HepG2 (cell line): ENCODE measurements around the gene TMEM238. TPM values are rescaled to one million over a fixed set of nuclear protein-coding genes. Genes with fewer than 3 reads are reported as not detected.

Experiments
- ATAC-seq: fragments of 200-7000 bp; cut with Tn5 transposase; 3 replicates; pipeline ENCODE4 v1.9.1; 2020; ENCODE audit warnings: mild to moderate bottlenecking, moderate library complexity
- BruUV-seq: library from RNA; stranded (reverse); fragments of 400-500 nt; replicated peaks from 2 replicates; lab custom pipeline; 2021; lab: Mats Ljungman, UMichigan
- CTCF ChIA-PET: fragments of 300-600 bp; formaldehyde crosslinking; extraction: SDS; loops from one replicate; lab custom pipeline; 2021; ENCODE audit warnings: low total read pairs, inconsistent platforms, low intra/inter-chr PET ratio; lab: Yijun Ruan, JAX
- POLR2A ChIA-PET: fragments of 350-600 bp; sonication (Branson Sonifier 250); formaldehyde crosslinking; loops from one replicate; lab custom pipeline; 2020; ENCODE audit warnings: antibody characterized with exemption, inconsistent platforms; lab: Yijun Ruan, JAX
- DNase-seq: peaks from one replicate; pipeline ENCODE4 v3.0.0-alpha.2; 2015; ENCODE audit warnings: low spot score
- FAIRE-seq: peaks from 3 replicates; lab custom pipeline; 2011; peaks lifted over from hg19 to GRCh38; lab: Jason Lieb, UNC
- H2AFZ ChIP-seq: one replicate; pipeline ENCODE4 v1.6.1; 2011; ENCODE audit warnings: low read length, inconsistent platforms
- H3K27ac ChIP-seq: fragments of 300-600 bp; 3 replicates; pipeline ENCODE4 v1.8.0; 2011; ENCODE audit warnings: mixed run types, mild to moderate bottlenecking, mixed read lengths, low read length, inconsistent platforms; ENCODE audit not compliant: insufficient read depth; ENCODE audit errors: extremely low read length
- H3K27me3 ChIP-seq, 2 experiments: fragments of 200-600 bp in 1 of 2; 2 replicates in 1 of 2; 3 replicates in 1 of 2; pipeline versions ENCODE4 v1.6.0 to v1.8.0; 2011; ENCODE audit warnings: low read length in 2 of 2, mild to moderate bottlenecking in 2 of 2, moderate library complexity in 2 of 2, inconsistent platforms in 1 of 2; ENCODE audit not compliant: insufficient read depth in 2 of 2, control insufficient read depth in 1 of 2
- H3K36me3 ChIP-seq, 2 experiments: fragments of 200-600 bp in 1 of 2; replicated peaks in 1 of 2; 2 replicates in 1 of 2; 3 replicates in 1 of 2; pipeline versions ENCODE4 v1.5.1 to v1.8.0; 2011; ENCODE audit warnings: low read length in 2 of 2, inconsistent platforms in 1 of 2; ENCODE audit not compliant: insufficient read depth in 2 of 2, control insufficient read depth in 1 of 2
- H3K4me1 ChIP-seq: 2 replicates; pipeline ENCODE4 v1.5.1; 2012; ENCODE audit warnings: low read length, inconsistent platforms; ENCODE audit not compliant: insufficient read depth
- H3K4me2 ChIP-seq: 2 replicates; pipeline ENCODE4 v1.6.0; 2011; ENCODE audit warnings: low read depth, low read length, inconsistent platforms
- H3K4me3 ChIP-seq, 3 experiments: fragments of 200-600 bp in 1 of 3; sonication (generic), shearing (Covaris generic) in 1 of 3; replicated peaks in 1 of 3; 2 replicates each; pipeline ENCODE4 v1.5.1; 2011 to 2016; ENCODE audit warnings: low read length in 3 of 3, inconsistent platforms in 2 of 3, low read depth in 2 of 3, mild to moderate bottlenecking in 2 of 3, control low read depth in 1 of 3, mixed read lengths in 1 of 3; ENCODE audit not compliant: insufficient read depth in 1 of 3
- H3K79me2 ChIP-seq: one replicate; pipeline ENCODE4 v1.6.1; 2011; ENCODE audit warnings: low read length, inconsistent platforms; ENCODE audit not compliant: insufficient read depth
- H3K9ac ChIP-seq: 2 replicates; pipeline ENCODE4 v1.6.0; 2011; ENCODE audit warnings: mild to moderate bottlenecking, low read depth, low read length, inconsistent platforms; ENCODE audit not compliant: insufficient read depth
- H3K9me3 ChIP-seq: 2 replicates; pipeline ENCODE4 v1.5.1; 2012; ENCODE audit warnings: mild to moderate bottlenecking, low read length
- H4K20me1 ChIP-seq: 2 replicates; pipeline ENCODE4 v1.6.0; 2011; ENCODE audit warnings: inconsistent platforms, mild to moderate bottlenecking, low read length, moderate library complexity; ENCODE audit not compliant: insufficient read depth
- GATA4 ChIP-seq: sonication (generic); IDR thresholded peaks from 2 replicates; pipeline ENCODE4 v1.6.1; 2016; ENCODE audit warnings: antibody characterized with exemption, low read depth, borderline replicate concordance
- HNF1B ChIP-seq: sonication (generic); formaldehyde crosslinking; IDR thresholded peaks from 2 replicates; pipeline ENCODE4 v1.5.1; 2020; ENCODE audit warnings: mild to moderate bottlenecking, moderate library complexity, missing genetic modification reagents
- IKZF5 ChIP-seq: IDR thresholded peaks from 2 replicates; pipeline ENCODE4 v1.6.1; 2018; ENCODE audit warnings: missing genetic modification reagents, mild to moderate bottlenecking, missing compliant biosample characterization
- MEF2D ChIP-seq: sonication (generic); formaldehyde crosslinking; IDR thresholded peaks from 2 replicates; pipeline ENCODE4 v1.5.1; 2020; ENCODE audit warnings: mild to moderate bottlenecking, missing genetic modification reagents
- NCOA5 ChIP-seq: sonication (generic); formaldehyde crosslinking; IDR thresholded peaks from 2 replicates; pipeline ENCODE4 v1.4.0; 2020; ENCODE audit warnings: missing genetic modification reagents
- NFRKB ChIP-seq: fragments of 450-650 bp; IDR thresholded peaks from 2 replicates; pipeline ENCODE4 v1.6.1; 2017
- SAP130 ChIP-seq: IDR thresholded peaks from 2 replicates; pipeline ENCODE4 v1.6.1; 2016; ENCODE audit warnings: low read depth
- TFAP4 ChIP-seq: sonication (generic); IDR thresholded peaks from 2 replicates; pipeline ENCODE4 v1.6.1; 2016; ENCODE audit warnings: low read depth, borderline replicate concordance
- ZNF280D ChIP-seq: sonication (generic); formaldehyde crosslinking; IDR thresholded peaks from 2 replicates; pipeline ENCODE4 v1.5.1; 2020; ENCODE audit warnings: mild to moderate bottlenecking, missing genetic modification reagents
- ZNF503 ChIP-seq: sonication (generic); formaldehyde crosslinking; IDR thresholded peaks from 2 replicates; pipeline ENCODE4 v1.4.0; 2020; ENCODE audit warnings: missing genetic modification reagents
- ZNF543 ChIP-seq: sonication (generic); formaldehyde crosslinking; IDR thresholded peaks from 2 replicates; pipeline ENCODE4 v1.4.0; 2020; ENCODE audit warnings: mild to moderate bottlenecking, missing genetic modification reagents
- WGBS: methylation state at CpG from one replicate; pipeline ENCODE4 v1.1.6; 2017; ENCODE audit warnings: low lambda C conversion rate; 5-methylcytosine and 5-hydroxymethylcytosine counted together
- in situ Hi-C: cut with HindIII; loops from 2 replicates; pipeline ENCODE4 v1.10.0; 2017; ENCODE audit warnings: low pct_unique_long_range_greater_than_20kb; ENCODE audit not compliant: extremely low pct_ligation_motif_present
- intact Hi-C: fragments of 100-400 bp; cut with micrococcal nuclease; formaldehyde crosslinking; loops from one replicate; pipeline ENCODE4 v1.10.0; 2022; ENCODE audit not compliant: unreplicated experiment
- polyA plus RNA-seq, 8 experiments: library from polyadenylated mRNA; depleted of rRNA in 3 of 8; stranded (reverse) in 7 of 8; unstranded in 1 of 8; fragments of >200 nt; fragmentation: Illumina TruSeq in 4 of 8; extraction: Trizol in 4 of 8; gene quantifications; 2 replicates each; pipeline versions ENCODE4 v1.2.1 to v1.2.3, GENCODE V29; 2011 to 2016; ENCODE audit warnings: low read depth in 4 of 8, missing spikeins in 1 of 8, mixed read lengths in 1 of 8; ENCODE audit not compliant: insufficient read depth in 1 of 8
- total RNA-seq, 5 experiments: library from RNA; depleted of rRNA; stranded (reverse); fragments of >200 nt; fragmentation: Illumina TruSeq; extraction: Trizol; gene quantifications; 2 replicates each; pipeline ENCODE4 v1.2.3, GENCODE V29; 2016; ENCODE audit warnings: low read depth in 1 of 5

Gene TMEM238
- total and polyA plus RNA-seq, 2 of the 13 experiments (the other 11 are each of a cell fraction or from before 2014, with no cell fraction given) = not detected

GRCh38 chr19:55419103-55419502, 35.0 kb upstream of the TMEM238 start (continued):
- no peak for TF ChIP-seq HNF1B
- no peak for TF ChIP-seq SAP130
- TF ChIP-seq TFAP4 = no peak
- no peak for TF ChIP-seq ZNF280D (CRISPR knock-in tag)

- Histone ChIP-seq H3K4me3 (no peak overlapping the region), H3K4me2 (0 out of 2 replicates have a peak overlapping the region, but pooled peaks have one; percentile 1), H3K27me3 (peaks cover 0 to 11% of the 10 kb centered on the region in 2 experiments; a peak in 1 of 5 replicates), H3K9me3 (no peaks in the 10 kb centered on the region), H3K36me3 (no peaks in the 10 kb centered on the region), H3K79me2 (no peaks in the 10 kb centered on the region), H3K4me1 (peaks cover 10% of the 10 kb centered on the region), H4K20me1 (no peaks in the 10 kb centered on the region), H3K27ac (no peak overlapping the region), H2AFZ (no peak overlapping the region), H3K9ac (no peak overlapping the region)
- peak; percentile 92 for ATAC-seq
- intact Hi-C loops = loop anchor here (1.0 to 5.0 kb wide), 3 partner anchors 126 to 276 kb away; no protein-coding TSS in a partner anchor
- 12% methylated on average over 5 of the region's 7 CpGs for WGBS
- FAIRE-seq = peak; percentile 68
- POLR2A ChIA-PET = interaction anchor here (1.0 to 1.7 kb wide), 3 partner anchors 11 to 212 kb away, joined by 3 to 8 read pairs (median 3); partner anchors contain the start of gene UBE2S
- CTCF ChIA-PET = interaction anchor here (1.6 to 2.7 kb wide), 5 partner anchors 85 to 277 kb away, joined by 3 to 23 read pairs (median 9); no protein-coding TSS in a partner anchor
- BruUV-seq = no TSS peak
- in situ Hi-C loops = loop anchor here (5.0 kb wide), 2 partner anchors 116 to 201 kb away; no protein-coding TSS in a partner anchor
- DNase-seq = peak; percentile 70
- TF ChIP-seq NCOA5 (CRISPR knock-in tag) (no peak), ZNF503 (CRISPR knock-in tag) (no peak), IKZF5 (CRISPR knock-in tag) (0 out of 2 replicates have a peak, but pooled peaks have one; percentile 45), NFRKB (no peak), HNF1B (0 out of 2 replicates have a peak, but pooled peaks have one; percentile 31), MEF2D (CRISPR knock-in tag) (no peak), ZNF543 (CRISPR knock-in tag) (no peak), GATA4 (no peak)
These were observed 34.1 kb upstream of the TMEM238 start for GRCh38 chr19:55418185-55418584.
